Keratinocyte (primary cell): Measurements from ENCODE around the gene VPS41.

Experiments
- EZH2 ChIP-seq: IDR thresholded peaks from one replicate; pipeline ENCODE4 v1.6.1; 2012; ENCODE audit warnings: inconsistent platforms, mild to moderate bottlenecking, low read length, moderate library complexity
- TF ChIP-seq, protein P1 (sequence below), 3 experiments: IDR thresholded peaks in 1 of 3; conservative IDR thresholded peaks in 1 of 3; optimal IDR thresholded peaks in 1 of 3; 2 replicates in 2 of 3; 3 replicates in 1 of 3; pipeline versions ENCODE3 to v1.5.1; 2011; ENCODE audit warnings: low read length in 3 of 3, mild to moderate bottlenecking in 3 of 3, moderate library complexity in 2 of 3, control low read depth in 1 of 3, inconsistent platforms in 1 of 3; ENCODE audit not compliant: insufficient read depth in 2 of 3; ENCODE audit errors: extremely low read depth in 1 of 3

DNA sequence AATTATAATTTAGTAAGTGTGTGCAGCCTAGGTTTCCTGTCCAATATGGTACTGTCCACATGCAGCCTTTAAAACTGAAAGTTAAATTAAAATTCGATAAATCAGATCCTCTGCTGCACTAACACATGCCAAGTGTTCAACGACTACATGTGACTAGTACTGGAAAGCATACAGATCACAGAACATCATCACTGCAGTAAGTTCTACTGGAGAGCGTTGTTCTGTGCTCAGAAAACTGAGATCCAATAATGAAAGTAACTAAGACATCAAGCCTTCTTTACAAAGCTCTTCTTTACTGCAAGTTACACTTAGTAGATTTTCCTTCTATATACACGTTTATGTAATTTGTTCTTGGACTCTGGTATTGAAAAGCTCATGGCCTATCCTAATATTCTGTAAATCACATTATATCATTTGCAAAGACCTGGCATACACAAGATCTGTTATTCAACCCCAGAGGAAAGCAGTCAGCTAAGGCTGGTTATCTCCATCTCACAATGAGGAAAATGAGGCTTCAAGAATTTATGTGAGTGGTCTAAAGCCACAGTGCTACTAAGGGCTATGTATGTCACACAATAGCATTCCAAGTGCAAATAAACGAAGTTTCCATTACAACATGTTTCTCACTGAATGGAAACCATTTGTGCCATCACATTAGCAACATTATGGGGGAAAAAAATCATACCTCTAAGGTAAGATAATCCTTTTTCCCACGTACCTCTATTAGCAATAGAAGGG is 77.6 kb downstream of the VPS41 start:
- TF ChIP-seq, protein P1, sequence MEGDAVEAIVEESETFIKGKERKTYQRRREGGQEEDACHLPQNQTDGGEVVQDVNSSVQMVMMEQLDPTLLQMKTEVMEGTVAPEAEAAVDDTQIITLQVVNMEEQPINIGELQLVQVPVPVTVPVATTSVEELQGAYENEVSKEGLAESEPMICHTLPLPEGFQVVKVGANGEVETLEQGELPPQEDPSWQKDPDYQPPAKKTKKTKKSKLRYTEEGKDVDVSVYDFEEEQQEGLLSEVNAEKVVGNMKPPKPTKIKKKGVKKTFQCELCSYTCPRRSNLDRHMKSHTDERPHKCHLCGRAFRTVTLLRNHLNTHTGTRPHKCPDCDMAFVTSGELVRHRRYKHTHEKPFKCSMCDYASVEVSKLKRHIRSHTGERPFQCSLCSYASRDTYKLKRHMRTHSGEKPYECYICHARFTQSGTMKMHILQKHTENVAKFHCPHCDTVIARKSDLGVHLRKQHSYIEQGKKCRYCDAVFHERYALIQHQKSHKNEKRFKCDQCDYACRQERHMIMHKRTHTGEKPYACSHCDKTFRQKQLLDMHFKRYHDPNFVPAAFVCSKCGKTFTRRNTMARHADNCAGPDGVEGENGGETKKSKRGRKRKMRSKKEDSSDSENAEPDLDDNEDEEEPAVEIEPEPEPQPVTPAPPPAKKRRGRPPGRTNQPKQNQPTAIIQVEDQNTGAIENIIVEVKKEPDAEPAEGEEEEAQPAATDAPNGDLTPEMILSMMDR (optimal IDR thresholded peaks at IDR 0.05 in 1 of 3, IDR thresholded peaks at IDR 0.05 in 1 of 3, conservative IDR thresholded peaks at IDR 0.05 in 1 of 3; ENCODE audit: extremely low read depth in 1 of 3, insufficient read depth in 2 of 3, low read length in 3 of 3), result no peak
- TF ChIP-seq EZH2, result no peak
